NCI-H1930 (cell line): ENCODE results near the gene MARS1.
"Not testable (repeated sequence)": the region's sequence is repeated elsewhere in the genome, so short reads cannot be mapped to it uniquely, and the experiment has no call there.

Source experiments
- DNase-seq, 2 experiments: peaks; one replicate each; lab custom pipeline; 2025; lab: John Stamatoyannopoulos, UW

The MARS1 gene

DNA sequence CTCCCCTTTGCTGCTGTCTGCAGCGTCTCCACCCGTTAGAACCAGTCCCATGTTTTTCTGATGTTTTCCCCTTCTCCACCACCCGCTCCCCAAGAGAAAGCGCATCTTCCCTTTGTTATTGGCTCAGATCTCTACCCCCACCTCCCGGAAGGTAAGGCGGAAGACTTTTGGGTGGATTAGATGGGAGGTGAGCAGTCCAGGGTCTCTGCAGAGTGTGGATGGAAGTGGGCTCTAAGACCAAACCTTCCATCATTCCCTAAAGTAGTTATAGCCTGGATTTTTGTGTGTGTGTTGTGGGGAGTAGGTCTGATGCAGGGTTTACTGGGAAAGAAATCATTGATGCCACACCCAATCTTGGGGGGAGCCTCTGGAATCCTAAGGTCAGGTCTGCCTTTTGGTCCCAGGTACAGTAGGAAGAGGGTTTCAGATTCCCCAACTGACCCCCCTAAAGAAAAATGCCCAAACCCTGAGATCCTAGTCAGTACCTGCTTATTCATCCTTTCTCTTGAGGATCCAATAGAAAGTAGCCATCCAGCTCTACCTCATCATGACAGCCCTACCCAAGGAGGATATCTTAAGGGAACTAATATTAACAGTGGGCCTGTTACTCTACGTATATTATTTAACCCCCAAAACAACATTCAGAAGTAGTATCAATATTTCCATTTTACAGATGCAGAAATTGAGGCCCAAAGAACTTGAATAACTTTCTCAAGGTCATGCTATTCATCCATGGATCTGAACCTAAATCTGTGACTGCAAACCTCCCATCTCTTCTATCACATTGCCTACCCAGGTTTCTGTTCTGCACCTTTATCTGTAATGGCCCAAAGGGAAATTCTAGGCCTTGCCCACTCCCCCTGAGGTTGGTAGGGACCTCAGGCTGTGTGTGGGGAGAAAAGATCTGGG, 63.0 kb downstream of the MARS1 start:
- no peak for DNase-seq

DNA sequence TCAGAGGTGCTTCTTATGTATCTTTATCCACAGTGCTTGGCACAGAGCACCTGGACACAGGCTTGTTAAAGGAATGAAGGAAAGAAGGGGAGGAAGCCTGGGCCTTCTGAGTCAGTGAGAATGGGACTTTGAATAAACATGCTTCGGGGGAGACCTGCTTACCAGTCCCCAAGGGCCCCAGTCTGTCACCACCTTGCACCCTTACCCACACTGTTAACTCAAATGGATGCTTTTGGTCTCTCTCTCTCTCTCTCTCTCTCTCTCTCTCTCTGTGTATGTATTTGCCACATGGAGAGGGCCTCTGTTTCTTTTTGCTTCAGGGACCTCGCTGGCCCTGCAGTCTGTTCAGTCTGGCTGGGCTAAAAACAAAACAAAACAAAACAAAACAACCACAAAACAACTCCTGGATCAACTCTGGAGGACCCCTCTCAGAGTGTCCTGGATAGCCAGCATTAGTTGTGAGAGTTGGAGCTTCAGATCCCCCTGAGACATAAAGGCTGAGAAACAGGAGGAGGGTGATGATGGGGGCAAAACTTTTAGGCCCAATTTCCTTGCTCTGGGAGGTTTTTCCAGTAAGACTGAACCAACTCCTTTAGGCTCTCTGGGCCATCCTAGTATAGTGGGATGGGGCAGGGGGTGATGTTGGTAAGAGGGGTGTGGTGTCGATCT, 63.9 kb downstream of the MARS1 start:
- DNase-seq = no peak

DNA sequence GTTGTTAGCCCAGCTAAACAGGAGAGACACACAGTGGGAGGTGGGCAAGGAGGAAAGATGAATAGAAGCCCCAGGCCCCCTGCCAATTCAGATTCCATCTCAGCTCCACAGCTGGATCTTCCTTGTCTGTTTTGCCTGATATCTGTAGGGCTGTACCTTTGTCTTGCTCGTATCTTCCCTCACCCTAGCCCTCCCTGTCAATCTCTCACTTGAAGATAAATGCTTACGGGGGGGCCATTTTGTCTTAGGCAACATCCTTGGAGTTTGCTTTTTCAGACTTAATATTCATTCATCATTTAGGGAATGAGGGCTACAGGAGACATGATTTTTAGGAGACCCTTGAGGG, 64.4 kb downstream of the MARS1 start:
- DNase-seq = no peak

DNA sequence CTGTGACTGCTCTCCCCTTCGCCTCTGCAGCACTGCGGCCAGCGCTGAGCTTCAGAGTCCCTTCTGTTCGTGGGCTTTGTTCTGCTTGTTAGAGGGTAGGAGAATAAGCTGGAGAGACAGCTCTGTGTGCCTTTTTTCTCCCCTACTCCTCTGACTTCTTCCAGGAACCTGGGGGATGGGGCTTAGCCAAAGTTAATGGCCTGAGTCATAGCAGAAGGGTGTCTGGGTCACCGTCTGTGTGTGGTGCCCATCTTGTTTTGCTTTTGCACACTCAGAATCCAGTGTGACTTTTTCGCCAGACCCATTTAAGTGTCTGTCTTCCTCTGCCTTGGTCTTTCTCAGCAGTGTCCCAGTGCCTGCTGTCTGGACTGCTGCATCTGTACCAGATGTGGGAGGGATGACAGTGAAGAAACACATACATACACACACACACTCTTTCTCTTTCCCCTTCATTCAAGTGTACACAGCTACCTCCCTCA, 65.0 kb downstream of the MARS1 start:
- DNase-seq = no peak

DNA sequence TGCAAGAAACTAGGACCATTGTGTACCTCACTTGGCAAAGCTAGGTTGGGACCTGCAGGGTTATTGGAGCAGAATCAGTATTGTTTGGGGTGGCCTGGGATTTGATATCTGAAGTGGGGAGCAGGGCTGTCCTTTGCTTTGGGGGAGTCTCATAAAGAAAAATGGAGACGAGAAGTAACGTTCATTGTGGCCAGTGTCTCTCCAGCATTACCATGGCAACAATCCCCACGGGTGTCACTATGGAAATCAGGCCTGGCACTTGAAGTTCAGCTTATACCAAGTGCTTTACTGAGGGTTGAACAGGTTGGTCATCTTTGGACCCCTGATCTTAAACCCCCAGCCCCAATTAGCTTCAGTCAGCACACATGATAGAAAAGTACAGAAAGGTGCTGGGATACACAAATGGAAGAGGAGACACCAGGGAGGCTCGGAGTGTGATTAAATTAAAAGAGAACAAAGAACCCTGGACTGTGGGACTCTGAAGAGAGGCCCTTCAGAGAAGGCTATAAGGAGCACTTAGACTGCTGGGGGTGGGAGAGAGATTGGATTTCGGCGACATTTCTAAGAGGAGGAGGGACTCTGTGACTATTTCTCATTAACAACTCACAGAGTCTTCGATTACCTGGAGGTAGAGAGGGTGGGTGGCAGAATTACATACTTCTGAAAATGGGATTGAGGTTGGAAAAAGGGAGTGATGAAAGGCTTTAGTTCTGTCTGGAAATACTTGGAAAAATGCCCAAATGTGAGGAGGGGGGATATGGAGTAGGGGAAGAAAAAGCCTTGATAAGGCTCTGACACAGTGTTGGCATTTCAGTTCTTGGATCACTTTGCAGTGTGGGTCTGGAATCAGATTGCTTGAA, 65.7 kb downstream of the MARS1 start:
- no peak for DNase-seq

DNA sequence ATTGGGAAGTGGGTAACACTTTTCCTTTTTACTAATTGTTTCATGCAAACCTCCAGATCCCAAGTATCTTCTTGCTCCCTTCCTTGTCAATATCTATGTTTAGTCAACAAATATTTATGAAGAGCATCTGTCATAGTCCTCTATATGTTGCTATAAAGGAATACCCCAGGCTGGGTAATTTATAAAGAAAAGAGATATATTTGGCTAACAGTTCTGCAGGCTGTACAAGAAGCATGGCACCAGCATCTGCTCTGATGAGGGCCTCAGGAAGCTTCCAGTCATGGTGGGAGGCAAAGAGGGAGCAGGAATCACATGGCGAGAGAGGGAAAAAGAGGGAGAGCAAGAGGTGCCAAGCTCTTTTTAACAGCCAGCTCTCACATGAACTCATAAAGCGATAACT, 66.6 kb downstream of the MARS1 start:
- DNase-seq = no peak

DNA sequence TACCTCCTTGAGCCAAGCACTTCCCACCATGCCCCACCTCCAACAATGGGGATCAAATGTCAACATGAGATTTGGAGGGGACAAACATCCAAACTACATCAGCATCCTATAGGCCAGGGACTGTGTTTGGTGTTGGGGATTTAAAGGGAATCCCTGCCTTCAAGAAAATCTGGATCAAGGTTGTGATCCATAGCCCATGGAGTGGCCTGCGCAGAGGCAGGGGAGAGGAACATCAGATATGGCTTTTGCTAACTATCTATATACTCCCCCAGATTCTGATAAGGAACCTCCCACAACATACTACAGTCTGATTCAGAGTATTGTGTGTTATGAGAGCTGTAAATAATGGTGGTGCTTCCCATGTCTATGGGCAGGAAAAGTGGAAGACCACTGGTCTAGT, 67.0 kb downstream of the MARS1 start:
- no peak for DNase-seq

DNA sequence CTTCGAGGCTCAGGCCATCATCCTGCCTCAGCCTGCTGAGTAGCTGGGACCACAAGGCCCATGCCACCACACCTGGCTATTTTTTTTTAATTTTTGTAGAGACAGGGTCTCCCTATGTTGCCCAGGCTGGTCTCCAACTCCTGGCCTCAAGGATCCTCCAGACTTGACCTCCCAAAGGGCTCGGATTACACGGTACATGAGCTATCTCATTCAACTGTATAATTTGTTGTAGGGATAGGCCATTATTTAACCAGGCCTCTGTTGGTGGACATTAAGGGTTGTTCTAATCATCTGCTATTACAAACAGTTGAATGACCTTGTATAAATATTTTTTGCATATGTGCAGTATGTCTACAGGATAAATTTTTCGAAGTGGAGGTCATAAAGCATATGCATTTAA, 71.0 kb downstream of the MARS1 start:
- DNase-seq = no peak

DNA sequence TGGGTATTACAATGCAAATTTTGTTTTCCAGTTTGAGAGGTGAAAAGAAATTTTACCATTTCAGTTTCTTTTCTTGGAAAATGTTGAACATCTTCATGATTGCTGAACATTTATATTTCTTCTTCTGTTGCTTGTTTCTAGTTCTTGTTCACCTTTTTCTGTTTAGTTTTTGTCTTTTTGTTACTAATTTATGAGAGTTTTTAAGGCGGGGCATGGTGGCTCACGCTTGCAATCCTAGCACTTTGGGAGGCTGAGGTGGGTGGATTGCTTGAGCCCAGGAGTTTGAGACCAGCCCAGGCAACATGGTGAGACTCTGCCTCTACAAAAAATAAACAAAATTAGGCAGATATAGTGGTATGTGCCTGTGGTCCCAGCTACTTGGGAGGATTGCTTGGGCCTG, 72.6 kb downstream of the MARS1 start:
- DNase-seq = no peak

DNA sequence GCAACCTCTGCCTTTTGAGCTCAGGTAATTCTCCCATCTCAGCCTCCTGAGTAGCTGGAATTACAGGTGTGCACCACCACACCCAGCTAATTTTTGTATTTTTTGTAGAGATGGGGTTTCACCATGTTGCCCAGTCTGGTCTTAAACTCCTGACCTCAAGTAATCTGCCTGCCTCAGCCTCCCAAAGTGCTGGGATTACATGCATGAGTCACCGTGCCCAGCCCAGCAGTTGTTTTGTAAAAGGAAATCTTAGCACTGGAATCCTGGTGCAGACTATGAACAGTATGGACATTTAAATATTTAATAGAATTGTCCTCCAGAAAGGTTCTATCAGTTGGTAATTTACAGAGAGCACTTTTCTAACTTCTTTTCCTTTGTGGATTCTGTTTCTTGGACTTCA, 73.2 kb downstream of the MARS1 start:
- DNase-seq = not testable (repeated sequence)

DNA sequence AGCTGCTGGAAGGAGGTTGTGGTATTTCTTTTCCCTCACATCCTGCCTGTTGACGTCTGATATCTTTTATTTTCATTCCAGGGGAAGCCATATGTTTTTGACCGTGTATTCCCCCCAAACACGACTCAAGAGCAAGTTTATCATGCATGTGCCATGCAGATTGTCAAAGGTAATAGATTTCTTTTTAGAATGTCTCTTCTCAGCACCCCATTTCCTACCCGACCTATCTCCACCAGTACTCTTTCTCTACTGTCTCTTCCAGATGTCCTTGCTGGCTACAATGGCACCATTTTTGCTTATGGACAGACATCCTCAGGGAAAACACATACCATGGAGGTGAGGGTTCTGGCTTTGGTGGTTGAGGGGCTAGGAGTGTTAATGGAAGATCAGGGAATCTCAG, 75.5 kb downstream of the MARS1 start:
- DNase-seq = no peak

DNA sequence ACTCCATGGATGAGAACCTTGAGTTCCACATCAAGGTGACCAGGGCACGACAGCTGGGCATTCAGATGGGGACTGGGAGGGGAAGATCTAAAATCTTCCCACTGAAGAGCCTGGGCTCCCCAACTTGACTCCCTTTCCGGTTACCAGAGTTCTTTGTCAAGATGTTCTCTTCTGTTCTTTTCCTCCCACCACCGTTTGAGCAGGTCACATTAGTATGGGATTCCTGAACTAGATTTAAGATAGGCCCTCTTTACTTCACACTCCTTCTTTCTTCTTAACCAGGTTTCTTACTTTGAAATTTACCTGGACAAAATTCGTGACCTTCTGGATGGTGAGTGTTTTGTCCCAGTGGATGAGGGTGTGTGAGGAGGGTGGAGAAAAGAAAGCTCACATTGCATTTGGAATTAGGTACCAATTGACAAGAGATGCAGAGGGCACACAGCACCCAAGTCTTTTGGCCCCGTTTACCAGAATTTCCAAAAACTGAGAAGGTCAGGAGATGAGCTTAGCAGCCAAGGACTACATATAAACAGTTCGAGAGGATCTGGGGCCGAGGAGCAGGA, 76.4 kb downstream of the MARS1 start:
- DNase-seq = no peak
